Superior temporal gyrus (tissue), 1 donor: ENCODE measurements around the gene ZNF169.
A peak's percentile ranks its signal among the peaks of the same experiment; 100 is the strongest.
"Not testable (repeated sequence)": the region's sequence is repeated elsewhere in the genome, so short reads cannot be mapped to it uniquely, and the experiment has no call there.

ENCODE experiments used
- DNase-seq: peaks from one replicate; pipeline ENCODE4 v3.0.0-alpha.2; 2016; ENCODE audit errors: extremely low spot score

ZNF169 gene

GRCh38 chr9:94259077-94259862 lies at the start of gene ZNF169:
Gene ZNF169, plus strand, starts transcription at chr9:94259298. Its CDS starts 19,515 bp downstream, at chr9:94278813.
- DNase-seq: peak; percentile 90

DNA sequence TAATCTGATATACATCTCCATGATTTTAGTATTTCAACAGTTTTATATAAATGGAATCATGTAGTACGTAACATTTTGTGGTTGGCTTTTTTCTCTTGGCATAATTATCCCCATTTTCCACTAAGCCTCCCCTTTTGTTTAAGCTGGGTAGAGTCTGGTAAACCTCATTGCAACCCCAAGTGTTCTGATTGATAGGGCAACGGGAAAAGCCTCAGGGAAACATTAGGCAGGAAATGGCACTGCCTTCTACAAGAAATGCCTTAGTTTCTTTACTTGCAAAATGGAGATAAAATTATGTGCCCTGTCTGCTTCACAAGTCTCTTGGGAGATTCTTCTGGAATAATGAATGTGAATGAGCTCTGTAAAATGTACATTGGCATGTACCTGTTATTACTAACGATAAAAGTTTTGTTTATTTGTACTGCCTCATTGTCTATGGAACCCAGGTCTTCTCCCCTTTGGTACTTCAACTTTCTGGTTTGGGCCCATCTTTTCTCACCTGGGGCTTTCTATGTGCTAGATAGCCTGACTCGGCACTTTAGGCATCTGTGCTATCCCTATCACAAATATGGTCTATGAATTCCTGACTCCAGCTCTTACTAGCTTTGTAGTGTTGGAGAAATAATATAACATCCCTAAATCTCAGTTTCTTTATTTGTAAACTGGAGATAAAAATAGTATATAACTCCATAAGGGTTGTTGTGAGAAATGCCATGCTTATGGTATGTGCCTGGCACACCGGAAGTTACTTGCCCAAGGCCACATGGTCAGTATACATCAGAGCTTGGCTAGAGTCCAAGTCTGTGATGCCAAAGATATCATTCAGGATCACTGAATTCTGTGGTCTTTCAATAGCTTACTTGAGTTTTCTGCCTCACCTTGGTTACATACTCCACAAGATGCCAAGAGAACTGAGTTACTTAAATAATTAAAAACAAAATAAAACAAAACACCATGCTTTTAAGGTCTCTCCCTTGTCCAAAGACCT lies 48.2 kb upstream of the ZNF169 start:
- DNase-seq: no peak

- DNase-seq: no peak
Measured at GRCh38 chr9:94212091-94212490, 47.0 kb upstream of the ZNF169 start.

GRCh38 chr9:94212531-94212930 lies 46.6 kb upstream of the ZNF169 start:
- no peak for DNase-seq

GRCh38 chr9:94213511-94214124 lies 45.5 kb upstream of the ZNF169 start:
- peak; percentile 94 for DNase-seq

DNA sequence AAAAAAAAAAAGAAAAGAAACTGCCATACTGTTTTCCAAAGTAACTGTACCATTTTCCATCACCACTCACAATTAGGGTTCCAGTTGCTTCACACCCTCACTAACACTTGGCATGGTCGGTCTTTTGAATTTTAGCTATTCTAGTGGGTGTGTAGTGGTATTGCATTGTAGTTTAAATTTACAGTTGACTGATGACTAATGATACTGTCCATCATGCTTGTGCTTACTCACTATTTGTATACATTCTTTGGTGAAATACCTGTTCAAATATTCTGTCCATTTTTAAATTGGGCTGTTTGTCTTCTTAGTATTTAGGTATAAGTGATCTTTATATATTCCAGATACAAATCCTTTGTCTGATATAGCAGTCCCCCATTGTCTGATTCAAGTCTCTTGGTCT lies 36.2 kb upstream of the ZNF169 start:
- DNase-seq: no peak

- not testable (repeated sequence) for DNase-seq
Measured at GRCh38 chr9:94225413-94225812, 33.7 kb upstream of the ZNF169 start.

DNA sequence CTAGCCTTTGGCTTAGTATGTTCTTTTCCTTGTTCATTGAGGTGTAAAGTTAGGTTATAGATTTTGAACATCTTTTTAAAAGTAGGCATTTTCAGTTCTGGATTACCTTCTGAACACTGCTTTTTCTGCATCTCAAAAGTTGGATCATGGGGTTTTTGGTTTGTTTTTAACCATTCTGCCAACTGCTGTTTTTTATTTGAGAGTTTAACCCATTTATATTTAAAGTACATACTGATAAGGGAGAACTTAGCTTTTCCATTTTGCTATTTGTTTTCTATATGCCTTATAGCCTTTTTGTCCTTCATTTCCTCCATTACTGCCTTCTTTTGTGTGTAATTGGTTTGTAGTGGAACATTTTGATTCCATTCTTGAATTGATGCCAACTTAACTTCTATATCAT lies 30.5 kb upstream of the ZNF169 start:
- DNase-seq: no peak

DNA sequence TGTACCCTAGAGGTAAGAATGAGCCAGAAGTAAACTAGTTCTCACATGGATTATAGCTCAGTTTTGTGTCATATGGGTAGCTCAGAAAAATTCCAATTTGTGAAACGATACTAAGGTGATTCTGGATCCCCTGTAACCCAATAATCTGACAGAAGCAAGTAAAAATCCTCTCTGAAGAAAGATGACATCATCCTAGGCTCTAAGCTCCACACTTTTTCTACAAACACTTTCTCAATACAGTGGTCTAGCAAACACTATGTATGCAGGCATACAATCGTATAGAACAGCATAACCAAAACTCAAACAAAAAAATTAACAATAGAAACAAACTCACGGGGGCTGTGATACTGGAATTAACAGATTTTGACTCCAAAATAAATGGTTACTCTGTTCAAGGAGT lies 26.7 kb upstream of the ZNF169 start:
- no peak for DNase-seq

GRCh38 chr9:94241098-94241497 lies 18.0 kb upstream of the ZNF169 start:
- DNase-seq: not testable (repeated sequence)

- DNase-seq: no peak
Measured at GRCh38 chr9:94245651-94246050, 13.4 kb upstream of the ZNF169 start.

GRCh38 chr9:94250456-94250855 lies 8.6 kb upstream of the ZNF169 start:
- no peak for DNase-seq

- no peak for DNase-seq
Measured at GRCh38 chr9:94256007-94256406, 3.1 kb upstream of the ZNF169 start.

DNA sequence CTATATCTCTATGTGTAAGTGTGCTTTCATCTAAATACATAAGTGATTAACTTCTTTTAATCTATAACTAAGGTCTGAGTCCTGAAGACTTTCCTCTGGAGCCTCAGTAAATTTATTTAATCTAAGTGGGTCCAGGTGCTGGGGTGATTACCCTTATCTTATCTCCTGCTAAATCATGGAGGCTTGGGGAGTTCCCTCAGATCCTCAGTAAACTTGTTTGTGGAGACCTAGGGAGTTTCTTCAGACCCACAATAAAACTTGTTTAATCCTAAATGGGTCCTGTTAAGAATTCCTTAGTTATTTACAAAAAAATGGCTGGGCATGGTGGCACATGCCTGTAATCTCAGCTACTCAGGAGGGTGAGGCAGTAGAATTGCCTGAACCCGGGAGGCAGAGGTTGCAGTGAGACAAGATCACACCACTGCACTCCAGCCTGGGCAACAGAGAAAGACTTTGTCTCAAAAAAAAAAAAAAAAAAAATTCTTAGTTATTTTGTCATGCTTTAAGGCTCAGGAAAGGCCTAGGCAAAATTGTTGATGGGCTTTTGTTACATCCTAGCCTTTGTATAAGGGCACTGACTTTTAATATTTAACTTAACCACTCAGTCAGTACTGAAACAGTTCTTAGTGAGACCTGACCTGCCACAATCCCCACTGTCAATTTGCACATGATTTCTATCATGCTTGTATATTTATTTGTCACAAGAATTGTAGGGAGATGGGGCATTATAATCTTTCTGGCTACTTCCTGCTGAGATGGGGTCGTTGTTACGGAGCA lies 6.7 kb downstream of the ZNF169 start:
- DNase-seq: not testable (repeated sequence)

GRCh38 chr9:94269264-94269663 lies 10.2 kb downstream of the ZNF169 start:
- no peak for DNase-seq

DNA sequence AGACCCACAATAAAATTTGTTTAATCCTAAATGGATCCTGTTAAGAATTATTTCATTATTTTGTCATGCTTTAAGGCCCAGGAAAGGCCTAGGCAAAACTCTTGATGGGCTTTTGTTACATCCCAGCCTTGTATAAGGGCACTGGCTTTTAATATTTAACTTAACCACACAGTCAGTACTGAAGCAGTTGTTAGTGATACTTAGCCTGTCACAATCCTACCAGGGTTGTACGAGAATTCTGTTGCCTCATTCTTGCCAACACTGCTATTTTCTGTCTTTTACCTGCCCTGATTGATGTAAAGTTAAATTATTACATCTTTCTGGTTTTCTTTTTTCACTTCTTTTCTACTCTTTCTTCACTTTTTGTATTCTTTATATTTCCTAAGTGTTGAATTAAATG lies 10.9 kb downstream of the ZNF169 start:
- no peak for DNase-seq

DNA sequence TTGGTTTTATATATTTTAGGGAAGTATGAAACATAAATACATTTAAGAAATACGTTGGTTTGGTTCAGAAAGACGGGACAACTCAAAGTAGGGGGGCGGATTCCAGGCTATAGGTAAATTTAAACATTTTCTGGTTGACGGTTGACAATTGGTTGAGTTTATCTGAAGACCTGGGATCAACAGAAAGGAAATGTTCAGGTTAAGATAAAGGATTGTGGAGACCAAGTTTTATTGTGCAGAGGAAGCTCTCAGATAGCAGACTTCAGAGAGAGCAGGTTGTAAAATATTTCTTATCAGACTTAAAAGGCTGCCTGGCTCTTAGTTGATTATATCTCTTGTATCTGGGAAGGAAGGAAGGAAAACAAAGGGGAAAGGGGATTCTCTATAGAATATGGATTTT lies 17.9 kb downstream of the ZNF169 start:
- DNase-seq: not testable (repeated sequence)

- DNase-seq: no peak
Measured at GRCh38 chr9:94277885-94278536, 18.9 kb downstream of the ZNF169 start.

DNA sequence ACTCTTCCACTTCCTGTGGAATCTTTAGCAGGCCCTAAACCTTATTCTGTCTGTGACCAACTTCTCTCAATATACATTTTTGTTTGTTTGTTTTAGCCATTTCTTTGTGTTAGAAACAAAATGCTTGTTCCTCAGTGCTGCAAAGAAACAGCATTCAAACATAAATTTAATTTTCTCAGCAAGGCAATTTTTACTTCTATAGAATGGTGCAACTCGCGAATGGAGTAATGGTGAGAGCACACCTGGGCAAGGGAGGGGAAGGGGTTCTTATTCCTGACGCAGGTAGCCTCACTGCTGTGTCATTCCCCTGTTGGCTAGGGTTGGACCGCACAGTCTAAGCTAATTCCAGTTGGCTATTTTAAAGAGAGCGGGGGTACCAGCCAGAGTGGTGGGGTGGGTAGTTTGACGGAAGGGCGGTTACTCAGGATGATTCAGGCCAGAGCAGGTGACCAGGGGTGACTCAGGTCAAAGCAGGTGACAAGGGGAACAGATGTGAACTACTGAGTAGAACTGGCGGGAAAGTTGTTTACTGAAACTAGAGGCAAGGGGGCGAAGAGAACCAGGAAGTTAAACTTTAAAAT lies 21.4 kb downstream of the ZNF169 start:
- DNase-seq: no peak

DNA sequence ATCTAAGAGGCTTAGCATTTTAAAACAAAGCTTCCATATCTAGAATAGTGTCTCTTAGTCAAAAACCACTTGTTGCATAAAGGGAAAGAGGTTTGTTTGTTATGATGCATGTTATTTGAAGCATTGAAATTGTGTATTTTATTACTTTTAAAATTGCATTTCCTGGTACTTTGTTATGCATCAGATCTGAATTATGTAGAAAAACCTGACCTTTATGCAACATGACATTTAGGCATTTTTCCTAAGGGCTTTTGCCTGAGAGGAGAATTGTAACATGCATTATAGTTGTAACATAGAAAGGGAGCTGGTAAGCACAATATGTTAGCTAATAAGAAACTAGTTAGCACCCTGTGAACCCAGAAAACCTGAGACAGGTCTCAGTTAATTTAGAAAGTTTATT lies 22.0 kb downstream of the ZNF169 start:
- DNase-seq: no peak

GRCh38 chr9:94286116-94286515 lies 27.0 kb downstream of the ZNF169 start:
- no peak for DNase-seq
